DND-41 (cell line): Measurements from ENCODE around the gene ADAM11.

ENCODE experiments used
- ATAC-seq: fragments of 200-7000 bp; cut with Tn5 transposase; 3 replicates; pipeline ENCODE4 v1.9.1; 2021; ENCODE audit warnings: low read depth; ENCODE audit not compliant: insufficient read depth
- DNase-seq: peaks from one replicate; pipeline ENCODE4 v3.0.0-alpha.2; 2020
- H2AFZ ChIP-seq: 2 replicates; pipeline ENCODE4 v1.6.0; 2012; ENCODE audit warnings: low read depth, low read length
- H3K27ac ChIP-seq: 2 replicates; pipeline ENCODE4 v1.5.1; 2012; ENCODE audit warnings: low read length, inconsistent platforms
- H3K27me3 ChIP-seq: fragments of 200-600 bp; sonication (generic); 2 replicates; pipeline ENCODE4 v1.6.0; 2012; ENCODE audit warnings: low read length, mild to moderate bottlenecking, inconsistent platforms; ENCODE audit not compliant: insufficient read depth, poor library complexity
- H3K36me3 ChIP-seq: 2 replicates; pipeline ENCODE4 v1.5.1; 2012; ENCODE audit warnings: low read length, inconsistent platforms; ENCODE audit not compliant: insufficient read depth
- H3K4me1 ChIP-seq: 2 replicates; pipeline ENCODE4 v1.5.1; 2012; ENCODE audit warnings: mild to moderate bottlenecking, low read length; ENCODE audit not compliant: insufficient read depth
- H3K4me2 ChIP-seq: 2 replicates; pipeline ENCODE4 v1.6.0; 2012; ENCODE audit warnings: mild to moderate bottlenecking, moderate library complexity, low read length, inconsistent platforms; ENCODE audit not compliant: insufficient read depth
- H3K4me3 ChIP-seq, 2 experiments: fragments of 200-600 bp in 1 of 2; shearing (Covaris generic) in 1 of 2; 2 replicates each; pipeline ENCODE4 v1.5.1; 2012 to 2016; ENCODE audit warnings: inconsistent platforms in 2 of 2, low read length in 2 of 2, mild to moderate bottlenecking in 2 of 2, low read depth in 1 of 2, moderate library complexity in 1 of 2
- H3K79me2 ChIP-seq: 2 replicates; pipeline ENCODE4 v1.6.0; 2012; ENCODE audit warnings: low read length, inconsistent platforms; ENCODE audit not compliant: insufficient read depth
- H3K9ac ChIP-seq: 2 replicates; pipeline ENCODE4 v1.6.0; 2012; ENCODE audit warnings: low read depth, mild to moderate bottlenecking, inconsistent platforms, low read length, moderate library complexity
- H3K9me3 ChIP-seq: 2 replicates; pipeline ENCODE4 v1.5.1; 2012; ENCODE audit warnings: low read length, moderate library complexity, mild to moderate bottlenecking, inconsistent platforms; ENCODE audit not compliant: insufficient read depth, severe bottlenecking
- H4K20me1 ChIP-seq: 2 replicates; pipeline ENCODE4 v1.6.0; 2012; ENCODE audit warnings: low read length; ENCODE audit not compliant: insufficient read depth
- CTCF ChIP-seq: IDR thresholded peaks from 2 replicates; pipeline ENCODE4 v1.5.1; 2012; ENCODE audit warnings: borderline replicate concordance, low read length, moderate library complexity, mild to moderate bottlenecking; ENCODE audit not compliant: poor library complexity, severe bottlenecking; ENCODE audit errors: extremely low read depth
- EZH2 ChIP-seq: IDR thresholded peaks from 3 replicates; pipeline ENCODE4 v1.6.1; 2012; ENCODE audit warnings: borderline replicate concordance, low read depth, mild to moderate bottlenecking, moderate library complexity, low read length, inconsistent platforms; ENCODE audit not compliant: severe bottlenecking

The ADAM11 gene

DNA sequence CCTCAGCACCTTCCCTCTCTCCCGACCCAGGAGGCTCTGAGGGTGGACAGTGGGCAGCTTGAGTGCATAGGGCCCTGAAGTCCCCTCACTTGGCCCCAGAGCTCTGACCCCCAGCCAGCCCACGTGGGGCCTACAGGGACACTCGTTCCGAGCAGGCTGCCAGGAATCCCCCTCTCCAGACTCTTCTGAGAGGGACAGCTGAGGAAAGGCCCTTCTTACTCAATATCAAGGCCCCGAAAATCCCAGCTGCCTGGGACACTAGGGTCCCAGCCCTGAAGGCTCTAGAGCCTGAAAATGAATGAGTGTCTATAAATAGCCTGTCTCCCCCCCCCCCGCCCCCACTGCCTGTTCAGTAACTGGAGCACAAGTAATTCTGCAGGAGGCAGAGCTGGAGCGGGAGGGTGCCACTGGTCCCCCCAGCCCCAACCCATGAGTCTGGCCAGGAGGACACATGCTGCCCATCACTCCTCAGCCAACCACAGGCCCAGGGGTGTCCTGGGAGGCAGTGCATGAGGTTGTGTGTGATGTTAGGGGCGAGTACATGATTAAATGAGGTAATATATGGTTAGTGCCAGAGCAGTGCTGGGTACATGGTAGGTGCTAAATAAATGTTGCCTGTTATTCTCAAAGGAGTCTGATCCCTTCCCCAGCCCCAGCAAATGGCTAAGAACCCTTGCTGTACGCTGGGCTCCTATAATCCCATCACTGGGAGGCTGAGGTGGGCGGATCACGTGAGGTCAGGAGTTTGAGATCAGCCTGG lies 11.6 kb downstream of the ADAM11 start:
- H3K27ac ChIP-seq: no peak overlapping the region
- H3K4me3 ChIP-seq: no peak overlapping the region
- H2AFZ ChIP-seq: no peak overlapping the region
- no peaks in the 10 kb centered on the region for H3K36me3 ChIP-seq
- no peak for ATAC-seq
- no peaks in the 10 kb centered on the region for H3K27me3 ChIP-seq
- no peak overlapping the region for H3K9ac ChIP-seq
- H3K4me1 ChIP-seq: peaks cover 13% of the 10 kb centered on the region
- TF ChIP-seq EZH2 (no peak), CTCF (no peak)
- DNase-seq: no peak
- no peaks in the 10 kb centered on the region for H3K9me3 ChIP-seq
- H4K20me1 ChIP-seq: peaks cover 6% of the 10 kb centered on the region; the same call in 1 of the 2 replicates
- H3K79me2 ChIP-seq: no peaks in the 10 kb centered on the region
- H3K4me2 ChIP-seq: no peak overlapping the region

DNA sequence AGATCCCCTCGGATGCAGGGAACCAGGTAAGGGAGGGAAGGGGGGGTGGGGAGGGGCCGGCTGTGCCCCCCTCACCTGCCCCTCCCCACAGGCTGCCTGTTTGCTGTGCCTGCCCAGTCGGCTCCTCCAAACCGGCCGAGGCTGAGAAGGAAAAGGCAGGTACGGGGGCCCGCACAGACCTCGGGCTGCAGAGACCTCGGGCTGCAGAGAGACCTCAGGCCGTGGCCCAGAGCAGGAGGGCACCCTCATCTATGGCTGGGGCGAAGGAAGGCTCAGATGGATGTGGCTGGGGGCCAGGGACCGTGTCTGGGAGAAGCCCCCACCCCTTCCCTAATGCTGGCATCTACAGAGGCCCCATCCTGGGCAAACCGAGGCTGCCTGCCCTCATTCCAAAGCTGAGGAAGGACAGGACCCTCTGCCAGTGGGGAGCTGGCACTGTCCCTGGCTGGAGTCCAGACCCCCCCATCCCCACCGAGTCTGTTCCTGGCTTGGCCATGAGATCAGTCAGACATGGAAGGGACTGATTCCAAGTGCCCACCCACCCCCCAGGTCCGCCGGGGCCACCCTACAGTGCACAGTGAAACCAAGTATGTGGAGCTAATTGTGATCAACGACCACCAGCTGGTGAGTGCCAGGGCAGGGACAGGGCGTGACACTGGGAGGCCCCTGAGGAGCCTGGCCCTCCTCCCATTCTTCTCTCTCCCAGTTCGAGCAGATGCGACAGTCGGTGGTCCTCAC lies 13.7 kb downstream of the ADAM11 start:
- Histone ChIP-seq H3K36me3 (no peaks in the 10 kb centered on the region), H3K79me2 (no peaks in the 10 kb centered on the region), H3K27ac (no peak overlapping the region), H4K20me1 (peaks cover 3% of the 10 kb centered on the region; the same call in 1 of the 2 replicates), H3K9ac (no peak overlapping the region), H3K9me3 (no peaks in the 10 kb centered on the region), H3K4me3 (no peak overlapping the region), H3K4me1 (peaks cover 25% of the 10 kb centered on the region), H3K4me2 (no peak overlapping the region), H2AFZ (no peak overlapping the region), H3K27me3 (no peaks in the 10 kb centered on the region)
- DNase-seq (no peak), ATAC-seq (no peak)
- TF ChIP-seq EZH2: no peak
- no peak for TF ChIP-seq CTCF

DNA sequence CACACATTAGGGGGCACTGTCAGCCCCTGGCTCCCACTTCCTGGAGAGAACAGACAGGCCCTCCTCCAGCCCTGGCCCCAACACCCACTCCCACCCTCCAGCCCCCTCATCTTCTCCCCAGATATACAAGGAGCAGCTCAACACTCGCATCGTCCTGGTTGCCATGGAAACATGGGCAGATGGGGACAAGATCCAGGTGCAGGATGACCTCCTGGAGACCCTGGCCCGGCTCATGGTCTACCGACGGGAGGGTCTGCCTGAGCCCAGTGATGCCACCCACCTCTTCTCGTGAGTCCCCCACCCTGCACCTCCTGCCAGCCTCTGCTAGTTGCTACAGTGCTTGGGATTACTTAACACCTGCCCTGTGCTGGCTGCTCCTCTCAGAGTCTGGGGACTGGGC lies 14.4 kb downstream of the ADAM11 start:
- no peak overlapping the region for H3K4me3 ChIP-seq
- TF ChIP-seq CTCF: no peak
- no peak for TF ChIP-seq EZH2
- peaks cover 3% of the 10 kb centered on the region; the same call in 1 of the 2 replicates for H4K20me1 ChIP-seq
- H3K79me2 ChIP-seq: no peaks in the 10 kb centered on the region
- H2AFZ ChIP-seq: no peak overlapping the region
- DNase-seq (no peak), ATAC-seq (no peak)
- no peaks in the 10 kb centered on the region for H3K27me3 ChIP-seq
- H3K27ac ChIP-seq: no peak overlapping the region
- H3K9me3 ChIP-seq: no peaks in the 10 kb centered on the region
- H3K9ac ChIP-seq: no peak overlapping the region
- H3K4me1 ChIP-seq: peaks cover 25% of the 10 kb centered on the region
- H3K36me3 ChIP-seq: no peaks in the 10 kb centered on the region
- no peak overlapping the region for H3K4me2 ChIP-seq
